HG02970 (cell line): ENCODE results near the gene TLE3.
"Not testable (repeated sequence)": the region's sequence is repeated elsewhere in the genome, so short reads cannot be mapped to it uniquely, and the experiment has no call there.

Experiments
- ATAC-seq: cut with Tn5 transposase; IDR thresholded peaks from one replicate; pipeline ENCODE4 v1.9.1; 2021; ENCODE audit warnings: mild to moderate bottlenecking, moderate library complexity, moderate number of reproducible peaks; ENCODE audit not compliant: unreplicated experiment, low FRiP score

Gene TLE3

GRCh38 chr15:70097321-70098152 lies at the start of gene TLE3:
TSS of gene TLE3 (minus strand) at chr15:70097917. CDS start at chr15:70096798, 1,119 bp downstream.
- peak; percentile 61 for ATAC-seq

- ATAC-seq: no peak
These were observed 49.6 kb upstream of the TLE3 start for GRCh38 chr15:70147178-70147760.

DNA sequence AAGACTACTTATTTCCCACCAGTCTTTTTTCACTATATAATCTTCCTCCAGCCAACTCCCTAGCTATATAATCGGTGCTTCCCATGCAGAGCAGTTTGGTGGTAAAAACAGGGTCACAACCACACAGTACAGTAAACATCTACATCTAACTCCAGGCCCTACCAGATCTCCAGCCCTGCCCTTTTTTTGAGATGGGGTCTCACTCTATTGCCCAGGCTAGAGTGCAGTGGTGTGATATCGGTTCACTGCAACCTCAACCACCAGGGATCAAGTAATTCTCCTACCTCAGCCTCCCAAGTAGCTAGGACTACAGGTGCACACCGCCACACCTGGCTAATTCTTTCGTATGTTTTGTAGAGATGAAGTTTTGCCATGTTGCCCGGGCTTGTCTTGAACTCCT lies 49.1 kb upstream of the TLE3 start:
- ATAC-seq: no peak

- no peak for ATAC-seq
These were observed 48.4 kb upstream of the TLE3 start for GRCh38 chr15:70146162-70146561.

DNA sequence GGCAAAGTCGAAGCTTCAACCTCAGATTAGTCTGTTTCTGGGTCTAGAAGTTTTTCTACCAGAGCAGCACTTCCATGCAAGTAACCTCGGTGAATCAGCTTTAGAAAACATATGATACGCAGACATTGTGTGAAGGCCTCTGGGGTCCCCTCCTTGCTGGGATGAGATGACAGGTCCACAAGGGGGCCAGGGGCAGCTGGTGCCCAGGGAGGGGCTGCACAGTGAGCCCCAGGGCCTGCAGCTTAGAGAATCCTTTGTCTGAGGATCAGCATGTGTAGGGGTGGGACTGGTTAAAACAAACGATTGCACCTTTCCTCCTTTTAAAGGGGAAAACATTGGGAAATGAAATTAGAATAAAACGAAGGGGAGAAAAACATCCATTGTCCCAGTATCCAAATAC lies 47.5 kb upstream of the TLE3 start:
- no peak for ATAC-seq

DNA sequence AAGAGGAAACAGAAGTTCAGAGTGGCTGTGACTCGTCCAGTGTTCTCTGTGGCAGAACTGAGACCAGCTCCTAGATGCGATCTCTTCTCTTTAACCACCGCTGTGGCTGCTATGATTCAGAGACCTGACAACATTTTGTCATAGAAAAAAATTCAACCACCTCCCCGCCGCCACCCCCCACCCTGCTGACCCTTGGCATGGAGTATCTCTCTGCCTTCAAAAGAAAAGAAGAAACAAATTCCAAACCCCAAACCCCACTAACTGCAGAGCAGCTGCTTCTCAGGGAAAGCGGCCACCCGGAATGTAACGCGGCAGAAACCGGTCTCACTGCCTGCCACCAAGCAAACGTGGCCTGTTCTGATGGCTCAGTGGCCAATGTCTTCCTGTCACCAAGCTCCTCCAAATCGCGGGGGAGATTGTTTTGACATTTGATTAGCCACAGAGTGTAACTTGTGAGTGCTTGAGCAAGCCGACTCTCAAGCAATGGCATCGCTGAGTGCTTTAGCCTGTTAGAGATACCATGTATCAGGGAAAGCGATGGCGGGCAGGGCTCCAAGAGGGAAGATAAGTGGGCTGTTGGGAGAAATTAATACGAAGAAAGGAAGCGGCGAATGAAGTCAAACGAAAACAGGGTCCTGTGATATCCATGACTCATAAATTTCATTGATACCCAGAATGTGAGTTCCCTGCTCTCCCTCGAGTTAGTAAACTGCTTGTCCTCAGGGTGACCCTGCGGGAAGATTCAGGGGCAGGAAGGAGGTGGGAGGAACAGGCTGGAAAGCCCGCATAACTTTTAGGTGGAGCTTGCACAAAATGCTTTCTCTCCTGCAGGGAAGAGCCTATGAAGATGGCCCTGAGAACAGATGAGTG lies 44.8 kb upstream of the TLE3 start:
- ATAC-seq: no peak

DNA sequence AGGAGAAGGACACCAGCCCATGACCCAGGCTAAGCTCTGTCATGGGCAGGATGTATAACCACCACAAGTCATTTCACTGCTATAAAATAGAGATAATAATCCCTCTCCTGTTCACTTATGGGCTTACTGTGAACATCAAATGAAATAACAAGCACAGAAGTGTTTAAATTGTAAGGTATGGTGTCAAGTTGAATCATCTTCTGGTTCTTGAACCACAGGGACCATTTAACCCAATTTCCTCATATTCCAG lies 44.3 kb upstream of the TLE3 start:
- ATAC-seq: no peak

DNA sequence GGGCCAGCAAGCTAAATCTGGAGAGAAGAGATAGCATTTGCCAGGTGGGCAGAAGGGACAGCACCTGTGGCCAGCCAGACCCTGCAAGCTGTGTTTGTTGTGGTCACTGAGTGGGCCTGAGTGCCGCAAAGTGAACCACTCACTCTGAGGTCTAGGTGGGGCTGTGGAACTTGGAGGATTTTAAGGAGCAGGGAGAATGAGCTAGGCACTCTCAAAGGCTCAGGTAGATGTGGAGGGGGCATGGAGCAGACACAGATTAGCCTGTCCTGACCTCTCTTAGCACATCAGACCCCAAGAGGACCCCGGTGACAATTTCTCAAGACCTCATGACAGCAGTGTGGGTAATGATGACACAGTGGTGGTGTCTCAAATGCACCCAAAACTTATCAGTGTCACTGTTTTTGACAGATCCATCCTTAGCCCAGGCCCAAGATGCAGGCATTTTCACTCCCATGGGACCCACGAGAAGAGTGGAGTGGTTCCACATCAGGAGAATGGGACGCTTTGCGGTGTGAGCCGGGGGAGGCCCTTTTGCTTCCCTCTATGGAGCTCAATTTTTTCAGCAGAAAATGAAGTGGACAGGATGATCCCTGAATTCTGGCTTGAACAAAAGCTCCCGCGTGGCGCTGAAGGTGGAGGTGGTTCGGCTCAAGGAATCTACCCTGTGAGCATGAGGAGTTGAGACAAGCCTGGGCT lies 43.8 kb upstream of the TLE3 start:
- ATAC-seq: no peak

DNA sequence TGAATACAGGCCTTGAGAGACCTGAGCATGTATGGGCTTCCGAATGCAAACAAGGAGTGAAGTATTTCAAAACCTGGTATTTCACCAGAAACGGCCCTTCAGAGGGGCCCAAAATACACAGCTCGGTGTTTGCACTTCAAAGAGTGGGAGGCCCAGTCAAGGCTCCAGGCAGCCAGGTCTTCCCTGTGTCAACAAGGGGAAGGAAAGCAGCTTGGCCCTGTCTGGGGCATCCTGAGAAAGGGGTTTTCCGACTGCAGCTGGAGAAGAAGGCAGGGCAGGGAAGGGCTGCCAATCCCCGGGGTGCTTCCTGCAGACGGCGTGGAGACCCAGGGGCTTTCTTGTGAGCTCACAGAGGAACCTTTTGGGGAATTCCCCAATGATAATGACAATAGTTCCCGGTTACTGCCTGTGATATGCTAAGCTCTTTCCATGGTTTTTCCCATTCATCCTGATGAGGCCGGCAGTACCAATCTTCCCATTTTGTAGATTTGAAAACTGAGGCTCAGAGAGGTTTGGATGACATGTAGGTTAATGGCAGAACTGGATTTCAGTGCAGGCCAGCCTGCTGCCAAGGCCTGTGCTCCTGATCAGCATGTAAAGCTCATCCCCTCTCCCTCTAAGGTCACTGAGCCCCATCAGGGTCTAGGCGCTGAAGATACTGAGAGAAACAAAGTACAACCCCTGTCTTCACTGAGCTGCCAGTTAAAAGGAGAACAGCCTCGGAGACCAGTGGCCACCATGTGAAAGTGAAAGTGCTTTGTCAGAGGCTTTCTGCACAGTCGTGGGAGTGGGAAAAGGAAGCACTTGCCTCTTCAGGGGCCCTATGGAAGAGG lies 43.0 kb upstream of the TLE3 start:
- ATAC-seq: no peak

DNA sequence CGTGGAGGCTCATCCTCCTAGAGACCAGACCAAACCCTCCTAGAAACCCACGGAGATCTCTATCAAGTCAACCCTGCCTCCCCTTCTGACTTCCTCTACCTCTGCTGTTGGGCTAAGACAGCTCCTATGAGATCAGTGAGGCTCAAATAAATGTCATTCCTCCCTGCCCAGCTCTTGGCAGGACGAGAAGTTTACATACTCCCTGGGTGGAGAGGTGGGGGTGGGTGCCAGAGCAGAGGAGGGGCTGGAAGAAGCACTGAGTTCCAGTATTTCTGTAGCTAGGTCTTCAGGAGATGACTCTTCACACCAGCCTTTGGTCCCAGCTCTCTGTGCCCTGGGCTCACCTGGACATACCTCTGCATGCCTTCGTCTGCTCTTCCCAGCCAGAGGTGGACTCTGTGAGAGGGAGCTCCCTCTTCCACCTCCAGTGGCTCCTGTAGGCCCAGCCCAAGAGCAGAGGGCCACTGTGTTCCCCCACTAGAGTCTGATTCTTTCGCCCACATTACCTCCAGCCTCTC lies 42.4 kb upstream of the TLE3 start:
- ATAC-seq: no peak

GRCh38 chr15:70137967-70138366 lies 40.2 kb upstream of the TLE3 start:
- no peak for ATAC-seq

DNA sequence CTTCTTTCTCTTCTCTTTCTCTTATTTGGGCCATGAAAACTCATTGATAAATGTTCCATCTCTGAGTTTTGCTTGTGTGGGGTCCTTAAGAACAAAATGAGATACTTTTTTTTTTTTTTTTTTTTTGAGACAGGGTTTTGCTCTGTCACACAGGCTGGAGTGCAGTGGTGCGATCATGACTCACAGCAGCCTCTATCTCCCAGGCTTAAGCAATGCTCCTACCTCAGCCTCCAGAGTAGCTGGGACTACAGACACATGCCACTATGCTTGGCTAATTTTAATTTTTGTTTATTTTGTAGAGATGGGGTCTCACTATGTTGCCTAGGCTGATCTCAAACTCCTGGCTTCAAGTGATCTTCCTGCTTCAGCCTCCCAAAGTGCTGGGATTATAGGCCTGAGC lies 39.3 kb upstream of the TLE3 start:
- ATAC-seq: not testable (repeated sequence)

- ATAC-seq: no peak
These were observed 36.2 kb upstream of the TLE3 start for GRCh38 chr15:70133781-70134421.

DNA sequence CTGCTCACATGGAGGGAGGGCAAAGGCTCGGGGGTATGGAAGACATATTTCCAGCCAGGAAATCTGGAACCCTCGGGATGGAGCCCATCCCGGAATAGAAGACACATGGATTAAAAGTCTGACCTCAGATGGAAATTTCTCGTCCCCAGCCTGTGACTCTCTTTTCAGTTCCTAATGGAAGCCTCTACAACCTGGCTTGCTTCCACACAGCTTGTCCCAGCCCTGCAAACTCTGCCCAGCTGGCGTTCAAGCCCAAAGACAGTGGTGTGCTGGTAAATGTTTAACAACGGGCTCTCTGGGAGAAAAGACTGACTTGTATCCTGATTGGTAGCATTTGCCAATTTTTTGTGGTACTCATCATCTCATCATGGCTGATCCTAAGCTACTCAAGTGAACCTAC lies 35.6 kb upstream of the TLE3 start:
- ATAC-seq: no peak

GRCh38 chr15:70132571-70132970 lies 34.9 kb upstream of the TLE3 start:
- no peak for ATAC-seq

DNA sequence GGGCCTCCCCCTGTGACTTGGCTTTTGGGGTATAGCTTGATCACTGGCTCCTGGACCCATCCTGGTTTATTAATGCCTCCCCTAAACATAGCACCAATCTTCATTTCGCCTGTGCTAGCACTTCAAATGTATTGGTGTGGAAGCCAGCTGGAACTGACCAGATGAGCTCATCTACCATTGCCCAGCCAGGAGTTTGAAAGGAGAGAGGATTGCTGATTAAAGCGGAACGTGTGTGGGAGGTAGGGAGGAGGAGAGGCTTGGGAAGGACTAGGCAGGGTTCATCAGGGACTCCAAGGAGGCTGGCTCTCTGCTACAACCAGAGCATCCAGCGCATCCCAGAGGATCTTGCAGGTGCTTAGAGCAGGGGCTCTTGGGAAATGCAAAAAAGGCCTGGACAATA lies 34.4 kb upstream of the TLE3 start:
- ATAC-seq: no peak

GRCh38 chr15:70128414-70129140 lies 30.9 kb upstream of the TLE3 start:
- no peak for ATAC-seq

DNA sequence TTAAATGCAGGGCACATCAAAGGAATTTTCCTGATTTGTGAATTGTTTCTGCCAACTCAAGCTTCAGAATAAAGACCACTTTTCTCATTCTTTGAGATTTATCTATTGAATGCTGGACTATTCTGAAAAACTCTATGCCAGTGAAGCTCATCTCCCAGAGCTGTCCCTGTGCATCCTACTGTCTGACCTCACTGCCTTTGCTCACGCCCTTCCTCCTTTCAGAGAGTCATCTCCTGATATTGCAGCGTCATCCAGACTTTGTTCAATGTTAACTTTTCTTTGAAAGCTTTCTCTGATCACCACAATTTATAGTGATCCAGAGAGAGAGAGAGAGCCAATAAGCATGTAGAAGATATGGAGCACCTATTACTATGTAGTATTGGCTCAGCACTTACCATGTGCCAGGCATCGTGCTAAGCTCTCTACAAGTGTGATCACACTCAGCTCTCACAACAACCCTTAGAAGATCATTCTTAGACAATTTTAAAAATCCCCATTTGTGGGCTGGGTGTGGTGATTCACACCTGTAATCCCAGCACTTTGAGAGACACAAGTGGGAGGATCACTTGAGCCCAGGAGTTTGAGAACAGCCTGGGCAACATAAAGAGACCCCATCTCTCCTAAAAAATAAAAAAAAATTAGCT lies 30.2 kb upstream of the TLE3 start:
- no peak for ATAC-seq
